GM12878 (cell line): Measurements from ENCODE around the gene TCF4. TPM values are rescaled to one million over a fixed set of nuclear protein-coding genes. Genes with fewer than 3 reads are reported as not detected.
A peak's percentile ranks its signal among the peaks of the same experiment; 100 is the strongest.

ENCODE experiments used
- ATAC-seq: fragments of 200-7000 bp; cut with Tn5 transposase; 3 replicates; pipeline ENCODE4 v1.9.1; 2020; ENCODE audit warnings: mild to moderate bottlenecking, moderate library complexity
- BruUV-seq: library from RNA; stranded (reverse); fragments of 400-500 nt; replicated peaks from 2 replicates; lab custom pipeline; 2021; lab: Mats Ljungman, UMichigan
- CTCF ChIA-PET: fragments of 300-600 bp; sonication (Branson Sonifier 250); formaldehyde crosslinking; extraction: SDS; loops from one replicate; lab custom pipeline; 2021; ENCODE audit warnings: inconsistent platforms; lab: Yijun Ruan, JAX
- POLR2A ChIA-PET: fragments of 350-600 bp; formaldehyde crosslinking; extraction: SDS; loops from one replicate; lab custom pipeline; 2021; ENCODE audit warnings: inconsistent platforms; lab: Charles Lee
- RAD21 ChIA-PET: fragments of 300-600 bp; sonication (Branson Sonifier 250); formaldehyde crosslinking; loops from one replicate; lab custom pipeline; 2023; ENCODE audit warnings: antibody characterized with exemption; ENCODE audit not compliant: unreplicated experiment; lab: Charles Lee
- SMC1A ChIA-PET: fragments of 300-600 bp; sonication (Branson Sonifier 250); formaldehyde crosslinking; loops from one replicate; lab custom pipeline; 2023; ENCODE audit not compliant: unreplicated experiment, uncharacterized antibody; lab: Charles Lee
- DNase-seq: peaks from one replicate; pipeline ENCODE4 v3.0.0-alpha.2; 2011; ENCODE audit warnings: low read depth, low spot score
- FAIRE-seq: peaks from 3 replicates; lab custom pipeline; 2011; peaks lifted over from hg19 to GRCh38; lab: Jason Lieb, UNC
- H2AFZ ChIP-seq: 2 replicates; pipeline ENCODE4 v1.6.0; 2011; ENCODE audit warnings: low read depth, low read length, control low read depth; ENCODE audit not compliant: control insufficient read depth
- H3K27ac ChIP-seq: 2 replicates; pipeline ENCODE4 v1.5.1; 2011; ENCODE audit warnings: control low read depth; ENCODE audit not compliant: control insufficient read depth, insufficient read depth
- H3K27me3 ChIP-seq, 2 experiments: replicated peaks in 1 of 2; 2 replicates each; pipeline versions ENCODE4 v1.6.0 to v1.6.1; 2011; ENCODE audit warnings: low read length in 1 of 2; ENCODE audit not compliant: control insufficient read depth in 2 of 2, insufficient read depth in 2 of 2
- H3K36me3 ChIP-seq, 2 experiments: 2 replicates each; pipeline ENCODE4 v1.5.1; 2011; ENCODE audit warnings: low read length in 1 of 2; ENCODE audit not compliant: control insufficient read depth in 2 of 2, insufficient read depth in 2 of 2
- H3K4me1 ChIP-seq: 2 replicates; pipeline ENCODE4 v1.6.1; 2011; ENCODE audit warnings: mild to moderate bottlenecking, low read length, moderate library complexity, mixed read lengths; ENCODE audit not compliant: control insufficient read depth, insufficient read depth
- H3K4me2 ChIP-seq: 2 replicates; pipeline ENCODE4 v1.6.0; 2011; ENCODE audit warnings: control low read depth; ENCODE audit not compliant: control insufficient read depth, insufficient read depth
- H3K4me3 ChIP-seq: fragments of 200-600 bp; sonication (generic); 2 replicates; pipeline ENCODE4 v1.5.1; 2016
- H3K79me2 ChIP-seq: 2 replicates; pipeline ENCODE4 v1.6.0; 2011; ENCODE audit warnings: low read length; ENCODE audit not compliant: control insufficient read depth, insufficient read depth
- H3K9ac ChIP-seq: 2 replicates; pipeline ENCODE4 v1.8.0; 2011; ENCODE audit warnings: low read length, control low read depth, mixed read lengths; ENCODE audit not compliant: control insufficient read depth, insufficient read depth
- H3K9me3 ChIP-seq: replicated peaks from 3 replicates; pipeline ENCODE4 v1.5.1; 2011; ENCODE audit warnings: mild to moderate bottlenecking, low read length; ENCODE audit not compliant: control insufficient read depth, insufficient read depth
- H4K20me1 ChIP-seq: 2 replicates; pipeline ENCODE4 v1.6.0; 2011; ENCODE audit not compliant: control insufficient read depth, insufficient read depth
- ATF7 ChIP-seq: fragments of 450-650 bp; IDR thresholded peaks from 2 replicates; pipeline ENCODE4 v1.6.1; 2016; ENCODE audit warnings: low read depth, mild to moderate bottlenecking
- CBFB ChIP-seq: IDR thresholded peaks from 2 replicates; pipeline ENCODE4 v1.6.1; 2016; ENCODE audit warnings: antibody characterized with exemption, low read depth
- CHD1 ChIP-seq: IDR thresholded peaks from 2 replicates; pipeline ENCODE4 v1.6.1; 2012; ENCODE audit warnings: low read depth, low read length, improper control_type of control experiment
- E2F8 ChIP-seq: fragments of 450-650 bp; IDR thresholded peaks from 2 replicates; pipeline ENCODE4 v1.6.1; 2018; ENCODE audit warnings: mild to moderate bottlenecking, low read depth, moderate library complexity; ENCODE audit not compliant: partially characterized antibody
- EED ChIP-seq: sonication (generic); IDR thresholded peaks from 2 replicates; pipeline ENCODE4 v1.6.1; 2016; ENCODE audit warnings: antibody characterized with exemption, low read depth
- FOS ChIP-seq: IDR thresholded peaks from 3 replicates; pipeline ENCODE4 v1.6.1; 2011; ENCODE audit warnings: borderline replicate concordance; ENCODE audit not compliant: insufficient read length; ENCODE audit errors: extremely low read depth
- FOXK2 ChIP-seq: fragments of 450-650 bp; IDR thresholded peaks from 2 replicates; pipeline ENCODE4 v1.6.1; 2017; ENCODE audit warnings: mild to moderate bottlenecking, moderate library complexity
- JUND ChIP-seq: IDR thresholded peaks from 2 replicates; pipeline ENCODE4 v1.6.1; 2012; ENCODE audit warnings: low read depth, mild to moderate bottlenecking, low read length, improper control_type of control experiment, moderate library complexity
- MEF2B ChIP-seq: fragments of 450-650 bp; IDR thresholded peaks from 2 replicates; pipeline ENCODE4 v1.6.1; 2018; ENCODE audit warnings: mild to moderate bottlenecking, moderate library complexity; ENCODE audit not compliant: partially characterized antibody, poor library complexity, severe bottlenecking
- MYB ChIP-seq: fragments of 150-350 bp; IDR thresholded peaks from 2 replicates; pipeline ENCODE4 v1.6.1; 2014; ENCODE audit warnings: mild to moderate bottlenecking, low read depth, low read length, borderline replicate concordance
- PKNOX1 ChIP-seq: fragments of 450-650 bp; IDR thresholded peaks from 2 replicates; pipeline ENCODE4 v1.6.1; 2016; ENCODE audit warnings: mild to moderate bottlenecking
- RUNX3 ChIP-seq: IDR thresholded peaks from 2 replicates; pipeline ENCODE4 v1.6.1; 2012; ENCODE audit warnings: low read length, inconsistent platforms
- SRF ChIP-seq, 2 experiments: IDR thresholded peaks; 2 replicates each; pipeline ENCODE4 v1.6.1; 2011; ENCODE audit warnings: low read depth in 2 of 2, low read length in 2 of 2, mild to moderate bottlenecking in 1 of 2, moderate library complexity in 1 of 2
- ZBED1 ChIP-seq: IDR thresholded peaks from 2 replicates; pipeline ENCODE4 v1.6.1; 2016; ENCODE audit warnings: borderline replicate concordance
- ZNF592 ChIP-seq: fragments of 450-650 bp; IDR thresholded peaks from 2 replicates; pipeline ENCODE4 v1.6.1; 2017; ENCODE audit warnings: mild to moderate bottlenecking, moderate library complexity
- WGBS: methylation state at CpG from one replicate; pipeline ENCODE4 v1.1.6; 2016; ENCODE audit warnings: low lambda C conversion rate; ENCODE audit not compliant: insufficient replicate concordance, insufficient coverage; ENCODE audit errors: missing lambda C conversion rate; 5-methylcytosine and 5-hydroxymethylcytosine counted together
- in situ Hi-C: fragments of 300-500 bp; cut with MboI; formaldehyde crosslinking; loops from 9 replicates; pipeline ENCODE4 v1.14.3; 2018; ENCODE audit warnings: mixed read lengths
- intact Hi-C: fragments of 100-400 bp; cut with micrococcal nuclease; formaldehyde crosslinking; loops from one replicate; pipeline ENCODE4 v1.14.2; 2022; ENCODE audit not compliant: unreplicated experiment
- polyA plus RNA-seq, 11 experiments: library from polyadenylated mRNA; depleted of rRNA in 4 of 11; unstranded in 6 of 11; stranded (reverse) in 5 of 11; fragments of >200 nt; fragmentation: Nextera tagmentation in 4 of 11; fragmentation: Illumina TruSeq in 1 of 11; extraction: Ambion mirVana in 4 of 11; extraction: Trizol in 1 of 11; gene quantifications; 1 replicate in 1 of 11; 2 replicates in 10 of 11; pipeline versions ENCODE4 v1.2.1 to v1.2.3, GENCODE V29; 2011 to 2016; ENCODE audit warnings: inconsistent platforms in 2 of 11, missing spikeins in 2 of 11, low read depth in 1 of 11
- total RNA-seq, 4 experiments: library from RNA; depleted of rRNA in 3 of 4; stranded (reverse); fragments of >200 nt in 3 of 4; fragmentation: Illumina TruSeq in 1 of 4; extraction: Trizol in 1 of 4; gene quantifications; 2 replicates each; pipeline versions ENCODE4 v1.2.1 to v1.2.3, GENCODE V29; 2013 to 2021

The TCF4 gene
- total and polyA plus RNA-seq, 10 of the 15 experiments (the other 5 are each of a cell fraction or from before 2014, with no cell fraction given), result 15.2 to 94.0 (median 31.5) TPM

- TF ChIP-seq ZNF592, result no peak
- no peak for TF ChIP-seq ZBED1
- no peak for TF ChIP-seq MEF2B
- no peak for TF ChIP-seq PKNOX1
- TF ChIP-seq EED, result no peak
These were observed 321.0 kb downstream of the TCF4 start (continued) for GRCh38 chr18:55266981-55267380.

- BruUV-seq, result no TSS peak
- H3K36me3 ChIP-seq, result peaks cover 9 to 55% of the 10 kb centered on the region in 2 experiments
- ChIA-PET POLR2A (interaction anchor here (0.5 to 5.3 kb wide), 6 partner anchors 14 to 58 kb away, joined by 3 to 70 read pairs (median 29); no protein-coding TSS in a partner anchor), SMC1A (interaction anchor here (0.9 to 8.4 kb wide), 12 partner anchors 8 to 62 kb away, joined by 3 to 177 read pairs (median 54); no protein-coding TSS in a partner anchor), CTCF (interaction anchor here (0.9 to 6.2 kb wide), 9 partner anchors 9 to 52 kb away, joined by 3 to 75 read pairs (median 8); no protein-coding TSS in a partner anchor), RAD21 (interaction anchor here (1.3 to 6.7 kb wide), 11 partner anchors 9 to 58 kb away, joined by 3 to 93 read pairs (median 43); no protein-coding TSS in a partner anchor)
- H3K4me1 ChIP-seq, result peaks cover 61% of the 10 kb centered on the region
- H3K9me3 ChIP-seq, result no peaks in the 10 kb centered on the region
- H2AFZ ChIP-seq, result no peak overlapping the region
- H3K9ac ChIP-seq, result no peak overlapping the region
- intact Hi-C loops, result no loop called here
- in situ Hi-C loops, result no loop called here
- no peaks in the 10 kb centered on the region for H4K20me1 ChIP-seq
- peak overlapping the region; percentile 54 for H3K4me2 ChIP-seq
- peak overlapping the region; percentile 93 for H3K27ac ChIP-seq
- WGBS, result 2% methylated on average over 3 of the region's 3 CpGs
- H3K27me3 ChIP-seq, result no peaks in the 10 kb centered on the region
- peaks cover 39% of the 10 kb centered on the region for H3K79me2 ChIP-seq
- no peak overlapping the region for H3K4me3 ChIP-seq
- ATAC-seq (peak; percentile 68), FAIRE-seq (no peak), DNase-seq (peak; percentile 59)
- peak; percentile 90 for TF ChIP-seq RUNX3
- TF ChIP-seq FOXK2, result no peak
- peak; percentile 93; the same call in 1 of the 2 replicates for TF ChIP-seq CHD1
- no peak for TF ChIP-seq FOS
- 0 out of 2 replicates have a peak, but pooled peaks have one; percentile 47 for TF ChIP-seq JUND
- TF ChIP-seq ATF7, result peak; percentile 80
- TF ChIP-seq MEF2B, result peak; percentile 13
- TF ChIP-seq MYB, result no peak
- TF ChIP-seq E2F8, result no peak
- TF ChIP-seq SRF (IDR thresholded peaks at IDR 0.05; ENCODE audit: low read depth in 2 of 2, low read length in 2 of 2), result no peak
- TF ChIP-seq CBFB, result 0 out of 2 replicates have a peak, but pooled peaks have one; percentile 40
These were observed 322.0 kb downstream of the TCF4 start for GRCh38 chr18:55265984-55266383.
